SU-DHL-6 (cell line): Measurements from ENCODE around the gene UPK1B.

ENCODE experiments used
- H2AFZ ChIP-seq: fragments of 200-600 bp; sonication (generic); 2 replicates; pipeline ENCODE4 v1.6.1; 2014; ENCODE audit warnings: low read depth, mild to moderate bottlenecking, moderate library complexity, mixed read lengths, antibody characterized with exemption, low read length; ENCODE audit not compliant: severe bottlenecking
- H3F3A ChIP-seq: fragments of 200-600 bp; shearing (Covaris generic); 2 replicates; pipeline ENCODE4 v1.6.0; 2016; ENCODE audit warnings: antibody characterized with exemption, mild to moderate bottlenecking; ENCODE audit not compliant: insufficient read depth
- H3K27ac ChIP-seq: fragments of 200-600 bp; sonication (generic); 2 replicates; pipeline ENCODE4 v1.5.1; 2016; ENCODE audit warnings: low read depth, mild to moderate bottlenecking, low read length, moderate library complexity, mixed read lengths
- H3K27me3 ChIP-seq: fragments of 200-600 bp; sonication (generic), shearing (Covaris generic); 2 replicates; pipeline ENCODE4 v1.6.0; 2014; ENCODE audit warnings: mild to moderate bottlenecking, low read length
- H3K36me3 ChIP-seq: fragments of 200-600 bp; sonication (generic); 2 replicates; pipeline ENCODE4 v1.6.1; 2014; ENCODE audit warnings: mild to moderate bottlenecking, low read length, mixed read lengths
- H3K4me2 ChIP-seq: fragments of 300-600, 200-600 bp; shearing (Covaris generic), sonication (generic); 2 replicates; pipeline ENCODE4 v1.6.0; 2014; ENCODE audit warnings: low read length, low read depth, mild to moderate bottlenecking; ENCODE audit not compliant: poor library complexity, severe bottlenecking
- H3K4me3 ChIP-seq: fragments of 200-600 bp; sonication (generic); 2 replicates; pipeline ENCODE4 v1.5.1; 2014; ENCODE audit warnings: antibody characterized with exemption, low read length, mild to moderate bottlenecking, mixed read lengths; ENCODE audit not compliant: insufficient read depth, poor library complexity, severe bottlenecking
- H3K79me2 ChIP-seq: fragments of 200-600 bp; sonication (generic); 2 replicates; pipeline ENCODE4 v1.6.1; 2014; ENCODE audit warnings: mild to moderate bottlenecking, low read length, moderate library complexity; ENCODE audit not compliant: insufficient read depth
- H3K9ac ChIP-seq: fragments of 200-600 bp; sonication (generic); 2 replicates; pipeline ENCODE4 v1.7.0; 2014; ENCODE audit warnings: mild to moderate bottlenecking, low read length
- H3K9me2 ChIP-seq: fragments of 200-600 bp; sonication (generic); replicated peaks from 2 replicates; pipeline ENCODE4 v1.6.1; 2014; ENCODE audit warnings: low read length; ENCODE audit not compliant: insufficient read depth
- H3K9me3 ChIP-seq: fragments of 200-600 bp; sonication (generic); 2 replicates; pipeline ENCODE4 v1.6.1; 2014; ENCODE audit warnings: low read length, mixed read lengths; ENCODE audit not compliant: insufficient read depth
- H4K20me1 ChIP-seq: fragments of 200-600 bp; sonication (generic); 2 replicates; pipeline ENCODE4 v1.6.1; 2014; ENCODE audit warnings: low read depth, mild to moderate bottlenecking, antibody characterized with exemption, low read length, moderate library complexity, mixed read lengths
- CTCF ChIP-seq: fragments of 200-600 bp; sonication (generic); IDR thresholded peaks from one replicate; pipeline ENCODE4 v1.5.1; 2017; ENCODE audit warnings: antibody characterized with exemption, mild to moderate bottlenecking, low read length, moderate library complexity; ENCODE audit not compliant: insufficient read depth, poor library complexity, severe bottlenecking
- EZH2phosphoT487 ChIP-seq: fragments of 200-600 bp; sonication (generic), shearing (Covaris generic); conservative IDR thresholded peaks from 2 replicates; pipeline ENCODE4 v1.6.1; 2018; ENCODE audit warnings: mild to moderate bottlenecking, antibody characterized with exemption, low read length, moderate library complexity, mixed read lengths

The UPK1B gene

GRCh38 chr3:119219069-119219468 lies 45.7 kb downstream of the UPK1B start:
- TF ChIP-seq CTCF (no peak), EZH2phosphoT487 (no peak)
- Histone ChIP-seq H3K36me3 (peaks cover 8% of the 10 kb centered on the region; the same call in 1 of the 2 replicates), H3F3A (no peaks in the 10 kb centered on the region), H3K27ac (no peak overlapping the region), H4K20me1 (no peaks in the 10 kb centered on the region), H3K27me3 (no peaks in the 10 kb centered on the region), H3K9me2 (no peaks in the 10 kb centered on the region), H2AFZ (no peak overlapping the region), H3K9ac (no peak overlapping the region), H3K79me2 (no peaks in the 10 kb centered on the region), H3K9me3 (no peaks in the 10 kb centered on the region), H3K4me3 (no peak overlapping the region), H3K4me2 (no peak overlapping the region)

DNA sequence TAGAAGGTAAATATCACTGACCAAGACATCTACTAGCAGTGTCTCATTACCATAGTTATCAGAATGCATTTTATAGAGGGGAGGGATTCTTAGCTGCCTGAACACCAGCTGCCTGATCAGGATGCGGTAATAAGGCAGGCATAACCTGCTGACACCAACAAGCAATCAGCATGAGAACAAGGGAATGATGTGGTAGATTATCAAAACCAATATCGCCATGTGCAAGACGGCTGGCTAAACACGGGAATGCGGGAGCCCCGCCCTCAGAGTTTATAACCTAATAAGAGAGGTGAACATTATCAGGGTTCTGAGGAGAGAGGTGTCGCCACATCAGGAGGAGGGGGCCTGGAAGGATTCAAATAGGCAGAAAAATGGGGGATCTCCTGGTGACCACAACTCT lies 46.8 kb downstream of the UPK1B start:
- H4K20me1 ChIP-seq = no peaks in the 10 kb centered on the region
- H3K36me3 ChIP-seq = peaks cover 12% of the 10 kb centered on the region; the same call in 1 of the 2 replicates
- no peak overlapping the region for H3K4me3 ChIP-seq
- H3K9me3 ChIP-seq = no peaks in the 10 kb centered on the region
- H2AFZ ChIP-seq = no peak overlapping the region
- H3K9ac ChIP-seq = no peak overlapping the region
- H3K4me2 ChIP-seq = no peak overlapping the region
- no peak overlapping the region for H3K27ac ChIP-seq
- H3K27me3 ChIP-seq = no peaks in the 10 kb centered on the region
- no peaks in the 10 kb centered on the region for H3K9me2 ChIP-seq
- no peaks in the 10 kb centered on the region for H3F3A ChIP-seq
- no peaks in the 10 kb centered on the region for H3K79me2 ChIP-seq
- TF ChIP-seq EZH2phosphoT487 (no peak), CTCF (no peak)

DNA sequence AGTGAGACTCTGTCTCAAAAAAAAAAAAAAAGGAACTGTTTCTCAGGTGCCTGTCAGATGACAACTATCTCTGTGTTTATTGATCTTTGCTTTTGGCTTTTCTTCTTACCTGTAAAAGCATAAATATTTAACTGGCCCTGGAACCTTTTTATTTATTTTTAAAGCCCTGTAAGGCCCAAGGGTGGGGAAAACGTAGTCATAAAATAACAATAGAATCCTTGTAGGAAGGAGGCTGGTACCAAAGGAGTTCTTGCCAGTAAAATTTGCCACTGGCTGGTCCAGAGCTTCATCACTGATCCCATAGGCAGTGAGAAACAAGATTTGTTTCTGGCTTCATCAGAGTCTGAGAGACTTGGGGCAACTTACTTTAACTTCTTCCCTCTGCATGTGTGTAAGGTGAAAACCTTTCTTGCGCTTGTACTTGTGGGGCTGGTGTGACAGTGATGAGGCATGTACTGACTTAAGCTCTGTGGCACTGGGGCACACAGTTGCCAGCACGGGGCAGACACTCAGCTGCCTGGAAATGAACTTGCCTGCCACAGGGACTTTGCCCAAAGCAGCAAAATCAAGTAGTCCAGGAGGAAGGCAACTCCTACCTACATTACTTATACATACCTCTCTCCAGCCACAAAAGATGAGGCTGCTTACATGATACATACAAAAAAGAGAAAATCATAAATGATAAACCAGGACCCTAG lies 47.7 kb downstream of the UPK1B start:
- TF ChIP-seq CTCF = no peak
- TF ChIP-seq EZH2phosphoT487 = no peak
- Histone ChIP-seq H3K9me2 (no peaks in the 10 kb centered on the region), H3K27me3 (no peaks in the 10 kb centered on the region), H4K20me1 (no peaks in the 10 kb centered on the region), H3F3A (no peaks in the 10 kb centered on the region), H3K9me3 (no peaks in the 10 kb centered on the region), H3K27ac (no peak overlapping the region), H3K9ac (no peak overlapping the region), H3K36me3 (peaks cover 4% of the 10 kb centered on the region; the same call in 1 of the 2 replicates), H3K79me2 (no peaks in the 10 kb centered on the region), H3K4me3 (no peak overlapping the region), H3K4me2 (no peak overlapping the region), H2AFZ (no peak overlapping the region)
